ENCODE results near the gene ASCC3.

DNA sequence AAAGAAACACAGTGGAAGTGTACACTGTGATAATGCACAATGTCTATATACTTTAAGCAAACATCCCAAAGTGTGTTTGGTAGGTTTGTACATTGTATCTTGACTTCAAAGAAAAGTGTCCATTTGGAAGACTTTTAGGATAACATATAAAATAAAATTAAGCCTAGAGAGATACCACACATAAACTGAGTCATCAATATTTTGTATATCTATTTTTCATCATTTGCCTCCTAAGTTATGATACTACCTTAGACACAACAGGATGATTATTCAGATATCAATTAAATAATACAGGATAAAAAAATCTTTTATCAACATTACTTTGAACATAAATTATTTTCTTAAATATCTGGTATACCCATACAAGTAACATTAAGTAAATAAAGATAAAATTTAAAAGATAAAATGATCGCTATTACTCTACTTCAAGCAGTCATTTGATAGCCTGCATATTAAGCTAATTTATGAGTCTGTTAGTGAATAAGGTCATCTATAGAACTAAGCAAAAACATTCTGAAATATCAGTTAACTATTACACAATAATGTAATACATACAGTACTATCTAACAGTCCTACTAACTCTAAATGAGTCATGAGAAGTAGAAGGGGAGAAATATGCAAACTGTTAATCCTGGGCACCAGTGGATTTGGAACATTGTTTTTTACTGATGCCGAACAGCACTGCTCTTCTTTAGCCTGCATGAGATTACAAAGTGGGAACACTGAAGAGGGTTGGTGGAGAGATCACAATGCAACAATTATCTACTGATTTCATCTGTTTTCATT lies 258.0 kb downstream of the ASCC3 start:
- TF ChIP-seq, protein P1, sequence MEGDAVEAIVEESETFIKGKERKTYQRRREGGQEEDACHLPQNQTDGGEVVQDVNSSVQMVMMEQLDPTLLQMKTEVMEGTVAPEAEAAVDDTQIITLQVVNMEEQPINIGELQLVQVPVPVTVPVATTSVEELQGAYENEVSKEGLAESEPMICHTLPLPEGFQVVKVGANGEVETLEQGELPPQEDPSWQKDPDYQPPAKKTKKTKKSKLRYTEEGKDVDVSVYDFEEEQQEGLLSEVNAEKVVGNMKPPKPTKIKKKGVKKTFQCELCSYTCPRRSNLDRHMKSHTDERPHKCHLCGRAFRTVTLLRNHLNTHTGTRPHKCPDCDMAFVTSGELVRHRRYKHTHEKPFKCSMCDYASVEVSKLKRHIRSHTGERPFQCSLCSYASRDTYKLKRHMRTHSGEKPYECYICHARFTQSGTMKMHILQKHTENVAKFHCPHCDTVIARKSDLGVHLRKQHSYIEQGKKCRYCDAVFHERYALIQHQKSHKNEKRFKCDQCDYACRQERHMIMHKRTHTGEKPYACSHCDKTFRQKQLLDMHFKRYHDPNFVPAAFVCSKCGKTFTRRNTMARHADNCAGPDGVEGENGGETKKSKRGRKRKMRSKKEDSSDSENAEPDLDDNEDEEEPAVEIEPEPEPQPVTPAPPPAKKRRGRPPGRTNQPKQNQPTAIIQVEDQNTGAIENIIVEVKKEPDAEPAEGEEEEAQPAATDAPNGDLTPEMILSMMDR (IDR thresholded peaks at IDR 0.05): no peak
- no peak for TF ChIP-seq POLR2AphosphoS5 (IDR thresholded peaks at IDR 0.05)

Data from transverse colon (tissue), 4 donors.